Suprapubic skin (tissue), 4 donors: Measurements from ENCODE around the gene HIGD2A. TPM values are rescaled to one million over a fixed set of nuclear protein-coding genes. Genes with fewer than 3 reads are reported as not detected.

Experiments used
- DNase-seq, 2 donors: peaks; one replicate each; pipeline ENCODE4 v3.0.0-alpha.2; 2019; ENCODE audit warnings: low spot score in 2 of 2
- H3K27ac ChIP-seq: fragments of 200-600 bp; sonication (generic); one replicate; pipeline ENCODE4 v1.5.1; 2019
- H3K27me3 ChIP-seq: fragments of 200-600 bp; sonication (generic); one replicate; pipeline ENCODE4 v1.5.1; 2019
- H3K36me3 ChIP-seq: fragments of 200-600 bp; sonication (generic); one replicate; pipeline ENCODE4 v1.5.1; 2019
- H3K4me1 ChIP-seq: fragments of 200-600 bp; sonication (generic); one replicate; pipeline ENCODE4 v1.5.1; 2019
- H3K4me3 ChIP-seq: fragments of 200-600 bp; sonication (generic); one replicate; pipeline ENCODE4 v1.5.1; 2019; ENCODE audit warnings: mild to moderate bottlenecking
- H3K9me3 ChIP-seq: fragments of 200-600 bp; sonication (generic); one replicate; pipeline ENCODE4 v1.5.1; 2019
- EP300 ChIP-seq: sonication (generic); formaldehyde crosslinking; IDR thresholded peaks from one replicate; pipeline ENCODE4 v1.6.1; 2017; ENCODE audit warnings: antibody characterized with exemption
- POLR2A ChIP-seq, 2 donors: fragments of 450-650 bp; IDR thresholded peaks; one replicate each; pipeline ENCODE4 v1.6.1; 2017; ENCODE audit warnings: antibody characterized with exemption in 2 of 2, mild to moderate bottlenecking in 2 of 2, moderate library complexity in 2 of 2
- POLR2AphosphoS5 ChIP-seq, 3 donors: sonication (generic); formaldehyde crosslinking; IDR thresholded peaks; one replicate each; pipeline ENCODE4 v1.6.1; 2017; ENCODE audit warnings: antibody characterized with exemption in 3 of 3
- WGBS: methylation state at CpG from one replicate; pipeline ENCODE4 v1.1.5; 2018; 5-methylcytosine and 5-hydroxymethylcytosine counted together
- total RNA-seq, 4 donors: library from RNA; depleted of rRNA; stranded (reverse); fragments of >200 nt; gene quantifications; one replicate each; pipeline ENCODE4 v1.1.0, GENCODE V29; 2016
- TF ChIP-seq, protein P1 (sequence below), 2 donors: fragments of 200-600 bp in 1 of 2; fragments of 450-650 bp in 1 of 2; sonication (generic) in 1 of 2; IDR thresholded peaks; one replicate each; pipeline ENCODE4 v1.5.1; 2016 to 2019; ENCODE audit warnings: antibody characterized with exemption in 2 of 2, mild to moderate bottlenecking in 1 of 2, moderate library complexity in 1 of 2

The HIGD2A gene
- total RNA-seq, 4 donors from 2014 or later: 119 to 173 (median 161) TPM

DNA sequence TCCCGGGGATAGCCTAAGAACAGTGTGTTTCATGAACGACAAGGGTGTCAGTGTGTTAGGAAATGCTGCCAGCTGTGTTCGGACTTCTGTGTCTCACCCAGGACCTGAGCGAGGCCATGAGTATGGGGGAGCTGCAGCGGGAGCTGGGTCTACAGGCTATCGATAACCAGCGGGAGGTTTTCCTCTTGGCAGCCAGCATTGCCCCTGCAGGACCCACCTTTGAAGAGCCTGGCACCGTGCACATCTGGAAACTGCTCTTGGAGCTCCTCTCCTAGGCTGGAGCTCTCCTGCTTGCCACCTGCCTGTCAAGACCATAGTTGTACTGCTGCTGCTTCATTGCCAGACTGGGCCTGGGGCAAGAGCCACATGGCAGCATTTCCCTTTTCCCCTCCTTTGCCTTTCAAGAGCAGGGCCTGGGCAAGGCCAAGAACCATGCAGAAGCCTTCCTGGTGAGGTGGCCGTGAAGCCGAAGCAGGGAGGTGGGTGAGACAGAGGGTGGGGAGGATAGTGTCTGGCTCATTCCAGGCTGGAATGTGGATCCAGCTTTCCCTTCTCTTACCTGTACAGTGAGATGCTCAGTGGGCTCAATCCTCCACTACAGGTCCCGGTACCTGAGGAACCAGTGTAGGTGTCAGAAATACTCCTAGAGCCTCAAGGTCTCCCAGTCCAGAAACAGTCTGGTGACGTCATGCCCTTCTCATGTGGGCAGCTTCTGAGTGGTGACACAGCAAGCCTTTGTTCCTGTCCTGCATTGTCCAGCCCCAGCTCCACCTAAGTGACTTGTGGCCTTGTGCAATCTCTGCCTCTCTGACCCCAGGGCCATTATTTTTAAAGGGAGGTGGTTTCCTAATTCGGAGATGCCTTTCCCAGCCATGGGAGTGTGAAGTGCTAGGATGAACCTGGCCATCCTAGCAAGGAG is 16.7 kb upstream of the HIGD2A start:
- no peak for DNase-seq
- Histone ChIP-seq H3K4me3 (no peak overlapping the region), H3K4me1 (peaks cover 2% of the 10 kb centered on the region), H3K27ac (no peak overlapping the region), H3K36me3 (peaks cover 23% of the 10 kb centered on the region), H3K9me3 (no peaks in the 10 kb centered on the region), H3K27me3 (no peaks in the 10 kb centered on the region)
- WGBS: 90% methylated on average over 12 of the region's 13 CpGs
- TF ChIP-seq POLR2A (IDR thresholded peaks at IDR 0.05): no peak
- TF ChIP-seq, protein P1, sequence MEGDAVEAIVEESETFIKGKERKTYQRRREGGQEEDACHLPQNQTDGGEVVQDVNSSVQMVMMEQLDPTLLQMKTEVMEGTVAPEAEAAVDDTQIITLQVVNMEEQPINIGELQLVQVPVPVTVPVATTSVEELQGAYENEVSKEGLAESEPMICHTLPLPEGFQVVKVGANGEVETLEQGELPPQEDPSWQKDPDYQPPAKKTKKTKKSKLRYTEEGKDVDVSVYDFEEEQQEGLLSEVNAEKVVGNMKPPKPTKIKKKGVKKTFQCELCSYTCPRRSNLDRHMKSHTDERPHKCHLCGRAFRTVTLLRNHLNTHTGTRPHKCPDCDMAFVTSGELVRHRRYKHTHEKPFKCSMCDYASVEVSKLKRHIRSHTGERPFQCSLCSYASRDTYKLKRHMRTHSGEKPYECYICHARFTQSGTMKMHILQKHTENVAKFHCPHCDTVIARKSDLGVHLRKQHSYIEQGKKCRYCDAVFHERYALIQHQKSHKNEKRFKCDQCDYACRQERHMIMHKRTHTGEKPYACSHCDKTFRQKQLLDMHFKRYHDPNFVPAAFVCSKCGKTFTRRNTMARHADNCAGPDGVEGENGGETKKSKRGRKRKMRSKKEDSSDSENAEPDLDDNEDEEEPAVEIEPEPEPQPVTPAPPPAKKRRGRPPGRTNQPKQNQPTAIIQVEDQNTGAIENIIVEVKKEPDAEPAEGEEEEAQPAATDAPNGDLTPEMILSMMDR (IDR thresholded peaks at IDR 0.05): no peak
- TF ChIP-seq POLR2AphosphoS5 (IDR thresholded peaks at IDR 0.05): no peak
- TF ChIP-seq EP300: no peak

GRCh38 chr5:176373100-176373818 is 15.3 kb upstream of the HIGD2A start:
- no peak for DNase-seq
- Histone ChIP-seq H3K27ac (no peak overlapping the region), H3K36me3 (peaks cover 14% of the 10 kb centered on the region), H3K9me3 (no peaks in the 10 kb centered on the region), H3K4me1 (peaks cover 2% of the 10 kb centered on the region), H3K27me3 (no peaks in the 10 kb centered on the region), H3K4me3 (no peak overlapping the region)
- TF ChIP-seq POLR2A (IDR thresholded peaks at IDR 0.05) (no peak), POLR2AphosphoS5 (IDR thresholded peaks at IDR 0.05) (no peak), EP300 (no peak)
- TF ChIP-seq, protein P1 (IDR thresholded peaks at IDR 0.05): no peak
- WGBS: 59% methylated on average over 7 of the region's 7 CpGs

DNA sequence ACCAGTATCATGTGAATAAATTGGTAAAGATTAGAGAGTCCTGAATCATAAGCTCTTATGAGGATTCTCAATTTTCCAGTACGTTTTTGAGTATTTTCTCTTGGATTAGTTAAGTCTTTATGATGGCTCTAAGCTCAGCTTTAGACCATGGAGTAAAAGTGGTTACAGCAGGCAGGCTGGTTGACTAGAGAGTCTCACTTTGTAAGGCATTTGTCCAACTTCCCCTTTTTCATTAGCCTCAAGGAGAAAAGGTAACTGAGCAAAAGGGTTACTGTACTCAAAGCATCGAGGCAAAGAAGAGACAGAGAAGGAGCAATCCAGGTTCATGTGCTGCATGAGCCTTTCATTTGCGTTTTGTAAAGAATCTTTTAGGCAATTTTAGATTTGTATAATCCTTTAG is 8.7 kb upstream of the HIGD2A start:
- DNase-seq: no peak
- Histone ChIP-seq H3K27ac (no peak overlapping the region), H3K27me3 (no peaks in the 10 kb centered on the region), H3K9me3 (no peaks in the 10 kb centered on the region), H3K36me3 (peaks cover 34% of the 10 kb centered on the region), H3K4me1 (no peaks in the 10 kb centered on the region), H3K4me3 (no peak overlapping the region)
- TF ChIP-seq EP300: no peak
- TF ChIP-seq POLR2AphosphoS5 (IDR thresholded peaks at IDR 0.05): no peak
- TF ChIP-seq POLR2A (IDR thresholded peaks at IDR 0.05): no peak
- TF ChIP-seq, protein P1 (IDR thresholded peaks at IDR 0.05): no peak
- WGBS: 85% methylated on average over 3 of the region's 3 CpGs

- Histone ChIP-seq H3K9me3 (no peaks in the 10 kb centered on the region), H3K36me3 (peaks cover 44% of the 10 kb centered on the region), H3K4me3 (no peak overlapping the region), H3K27me3 (no peaks in the 10 kb centered on the region), H3K27ac (no peak overlapping the region), H3K4me1 (peaks cover 5% of the 10 kb centered on the region)
- 73% methylated on average over 3 of the region's 3 CpGs for WGBS
- DNase-seq: no peak
- TF ChIP-seq, protein P1 (IDR thresholded peaks at IDR 0.05): no peak
- TF ChIP-seq POLR2AphosphoS5 (IDR thresholded peaks at IDR 0.05) (no peak), EP300 (no peak), POLR2A (IDR thresholded peaks at IDR 0.05) (no peak)
Measured at GRCh38 chr5:176381423-176381822, 7.1 kb upstream of the HIGD2A start.

GRCh38 chr5:176381979-176382378 is 6.6 kb upstream of the HIGD2A start:
- H3K4me3 ChIP-seq: no peak overlapping the region

More at GRCh38 chr5:176381979-176382378, 6.6 kb upstream of the HIGD2A start:
- Histone ChIP-seq H3K9me3 (no peaks in the 10 kb centered on the region), H3K36me3 (peaks cover 44% of the 10 kb centered on the region), H3K4me1 (peaks cover 9% of the 10 kb centered on the region), H3K27ac (peak overlapping the region; percentile 54), H3K27me3 (no peaks in the 10 kb centered on the region)
- DNase-seq: no peak
- no peak for TF ChIP-seq EP300
- no peak for TF ChIP-seq POLR2A (IDR thresholded peaks at IDR 0.05)
- TF ChIP-seq, protein P1 (IDR thresholded peaks at IDR 0.05): no peak
- TF ChIP-seq POLR2AphosphoS5 (IDR thresholded peaks at IDR 0.05): no peak
- WGBS: 86% methylated on average over 2 of the region's 3 CpGs
